SK-N-SH treated with all-trans-retinoic acid at 6 μM for 48 hours (cell line): ENCODE data around the gene DIP2C.
"Not testable (repeated sequence)": the region's sequence is repeated elsewhere in the genome, so short reads cannot be mapped to it uniquely, and the experiment has no call there.

Experiments used
- ATAC-seq: fragments of 200-7000 bp; cut with Tn5 transposase; 3 replicates; pipeline ENCODE4 v1.9.1; 2020; ENCODE audit warnings: mild to moderate bottlenecking, moderate library complexity
- ARNTL ChIP-seq: fragments of 450-650 bp; formaldehyde crosslinking; IDR thresholded peaks from 2 replicates; pipeline ENCODE4 v1.5.0; 2020; ENCODE audit warnings: low read depth, mild to moderate bottlenecking, moderate library complexity, borderline replicate concordance
- BACH2 ChIP-seq: fragments of 250-450 bp; sonication (Bioruptor Pico); IDR thresholded peaks from 2 replicates; pipeline ENCODE4 v1.9.0; 2021; ENCODE audit warnings: mild to moderate bottlenecking, borderline replicate concordance
- CSDC2 ChIP-seq: fragments of 250-450 bp; sonication (Bioruptor Pico); IDR thresholded peaks from 2 replicates; pipeline ENCODE4 v1.5.0; 2020; ENCODE audit warnings: mild to moderate bottlenecking, moderate library complexity
- ESRRG ChIP-seq: fragments of 250-450 bp; sonication (Bioruptor Pico); IDR thresholded peaks from 2 replicates; pipeline ENCODE4 v1.6.1; 2021; ENCODE audit warnings: mild to moderate bottlenecking
- GLIS3 ChIP-seq: fragments of 250-450 bp; sonication (Bioruptor Pico); IDR thresholded peaks from 2 replicates; pipeline ENCODE4 v1.5.0; 2020; ENCODE audit warnings: mild to moderate bottlenecking, moderate library complexity
- ISL1 ChIP-seq: fragments of 250-450 bp; sonication (Bioruptor Pico); IDR thresholded peaks from 2 replicates; pipeline ENCODE4 v2.1.2; 2022; ENCODE audit warnings: mild to moderate bottlenecking, moderate library complexity
- OSR1 ChIP-seq: fragments of 250-450 bp; sonication (Bioruptor Pico); IDR thresholded peaks from 2 replicates; pipeline ENCODE4 v1.8.0; 2022; ENCODE audit warnings: moderate library complexity, mild to moderate bottlenecking, inconsistent platforms
- PPARA ChIP-seq: fragments of 250-450 bp; sonication (Bioruptor Pico); IDR thresholded peaks from 2 replicates; pipeline ENCODE4 v1.5.0; 2020; ENCODE audit warnings: mild to moderate bottlenecking, borderline replicate concordance
- RARB ChIP-seq: fragments of 250-450 bp; sonication (Bioruptor Pico); IDR thresholded peaks from 2 replicates; pipeline ENCODE4 v1.8.0; 2021; ENCODE audit warnings: mild to moderate bottlenecking, moderate library complexity
- SNAI2 ChIP-seq: fragments of 250-450 bp; sonication (Bioruptor Pico); IDR thresholded peaks from 2 replicates; pipeline ENCODE4 v1.5.0; 2020; ENCODE audit warnings: mild to moderate bottlenecking, moderate library complexity
- TCF4 ChIP-seq: fragments of 250-450 bp; sonication (Bioruptor Pico); IDR thresholded peaks from 2 replicates; pipeline ENCODE4 v1.8.0; 2021; ENCODE audit warnings: mild to moderate bottlenecking, moderate library complexity, borderline replicate concordance
- TOX ChIP-seq: fragments of 250-450 bp; sonication (Bioruptor Pico); IDR thresholded peaks from 2 replicates; pipeline ENCODE4 v1.8.0; 2021; ENCODE audit warnings: mild to moderate bottlenecking, moderate library complexity, borderline replicate concordance
- ZC3H10 ChIP-seq: fragments of 250-450 bp; sonication (Bioruptor Pico); IDR thresholded peaks from 2 replicates; pipeline ENCODE4 v1.5.1; 2021; ENCODE audit warnings: mild to moderate bottlenecking, moderate library complexity
- ZFP30 ChIP-seq: fragments of 450-650 bp; formaldehyde crosslinking; IDR thresholded peaks from 2 replicates; pipeline ENCODE4 v1.5.0; 2022; ENCODE audit warnings: mild to moderate bottlenecking, moderate library complexity
- ZNF565 ChIP-seq: fragments of 450-650 bp; formaldehyde crosslinking; conservative IDR thresholded peaks from 2 replicates; pipeline ENCODE4 v1.5.0; 2020; ENCODE audit warnings: low read depth, mild to moderate bottlenecking, moderate library complexity
- ZNF70 ChIP-seq: fragments of 450-650 bp; formaldehyde crosslinking; IDR thresholded peaks from 2 replicates; pipeline ENCODE4 v1.5.0; 2020; ENCODE audit warnings: mild to moderate bottlenecking, moderate library complexity
- ZNF8 ChIP-seq: fragments of 450-650 bp; formaldehyde crosslinking; IDR thresholded peaks from 2 replicates; pipeline ENCODE4 v1.5.0; 2020; ENCODE audit warnings: mild to moderate bottlenecking, moderate library complexity
- TF ChIP-seq, protein P1 (sequence below): fragments of 250-450 bp; sonication (Bioruptor Pico); IDR thresholded peaks from 2 replicates; pipeline ENCODE4 v1.8.0; 2021; ENCODE audit warnings: low read depth, mild to moderate bottlenecking, moderate library complexity, borderline replicate concordance
- TF ChIP-seq, protein P2 (sequence below): fragments of 250-450 bp; sonication (Bioruptor Pico); IDR thresholded peaks from 2 replicates; pipeline ENCODE4 v1.5.1; 2021; ENCODE audit warnings: mild to moderate bottlenecking, moderate library complexity
- TF ChIP-seq, protein P3 (sequence below): fragments of 250-450 bp; sonication (Bioruptor Pico); IDR thresholded peaks from 2 replicates; pipeline ENCODE4 v1.8.0; 2020; ENCODE audit warnings: mild to moderate bottlenecking, moderate library complexity, borderline replicate concordance
- TF ChIP-seq, protein P4 (sequence below): fragments of 250-450 bp; sonication (Bioruptor Pico); IDR thresholded peaks from 2 replicates; pipeline ENCODE4 v1.5.0; 2020; ENCODE audit warnings: mild to moderate bottlenecking, moderate library complexity

The DIP2C gene

DNA sequence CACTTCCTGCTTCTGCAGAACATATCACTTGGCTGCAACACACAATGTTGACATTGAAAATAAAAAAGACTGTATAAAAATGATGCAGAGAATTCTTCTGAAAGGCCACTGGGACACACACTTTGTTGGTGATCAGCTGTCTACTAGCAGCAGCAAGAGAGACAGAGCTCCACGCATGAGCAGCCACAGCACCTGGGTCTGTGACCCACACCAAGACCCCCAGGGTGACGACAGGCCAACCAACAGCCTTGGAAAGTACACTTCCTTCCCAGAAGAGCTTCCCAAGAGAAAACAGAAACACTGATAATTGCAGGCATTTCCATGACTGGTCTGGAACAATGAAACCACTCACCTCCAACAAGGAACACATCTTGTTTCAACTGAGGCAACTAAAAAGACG is 239.0 kb downstream of the DIP2C start:
- TF ChIP-seq, protein P1, sequence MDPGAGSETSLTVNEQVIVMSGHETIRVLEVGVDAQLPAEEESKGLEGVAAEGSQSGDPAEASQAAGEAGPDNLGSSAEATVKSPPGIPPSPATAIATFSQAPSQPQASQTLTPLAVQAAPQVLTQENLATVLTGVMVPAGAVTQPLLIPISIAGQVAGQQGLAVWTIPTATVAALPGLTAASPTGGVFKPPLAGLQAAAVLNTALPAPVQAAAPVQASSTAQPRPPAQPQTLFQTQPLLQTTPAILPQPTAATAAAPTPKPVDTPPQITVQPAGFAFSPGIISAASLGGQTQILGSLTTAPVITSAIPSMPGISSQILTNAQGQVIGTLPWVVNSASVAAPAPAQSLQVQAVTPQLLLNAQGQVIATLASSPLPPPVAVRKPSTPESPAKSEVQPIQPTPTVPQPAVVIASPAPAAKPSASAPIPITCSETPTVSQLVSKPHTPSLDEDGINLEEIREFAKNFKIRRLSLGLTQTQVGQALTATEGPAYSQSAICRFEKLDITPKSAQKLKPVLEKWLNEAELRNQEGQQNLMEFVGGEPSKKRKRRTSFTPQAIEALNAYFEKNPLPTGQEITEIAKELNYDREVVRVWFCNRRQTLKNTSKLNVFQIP (CRISPR knock-in tag) = no peak
- TF ChIP-seq ZFP30 (CRISPR knock-in tag) (no peak), CSDC2 (no peak), ESRRG (no peak), ZNF70 (CRISPR knock-in tag) (no peak), GLIS3 (CRISPR knock-in tag) (no peak), ZNF565 (CRISPR knock-in tag) (no peak), OSR1 (CRISPR knock-in tag) (no peak), RARB (no peak), PPARA (CRISPR knock-in tag) (no peak), SNAI2 (CRISPR knock-in tag) (no peak), TOX (CRISPR knock-in tag) (no peak), BACH2 (no peak), ZC3H10 (CRISPR knock-in tag) (no peak), ARNTL (CRISPR knock-in tag) (no peak), TCF4 (CRISPR knock-in tag) (no peak)
- TF ChIP-seq, protein P2, sequence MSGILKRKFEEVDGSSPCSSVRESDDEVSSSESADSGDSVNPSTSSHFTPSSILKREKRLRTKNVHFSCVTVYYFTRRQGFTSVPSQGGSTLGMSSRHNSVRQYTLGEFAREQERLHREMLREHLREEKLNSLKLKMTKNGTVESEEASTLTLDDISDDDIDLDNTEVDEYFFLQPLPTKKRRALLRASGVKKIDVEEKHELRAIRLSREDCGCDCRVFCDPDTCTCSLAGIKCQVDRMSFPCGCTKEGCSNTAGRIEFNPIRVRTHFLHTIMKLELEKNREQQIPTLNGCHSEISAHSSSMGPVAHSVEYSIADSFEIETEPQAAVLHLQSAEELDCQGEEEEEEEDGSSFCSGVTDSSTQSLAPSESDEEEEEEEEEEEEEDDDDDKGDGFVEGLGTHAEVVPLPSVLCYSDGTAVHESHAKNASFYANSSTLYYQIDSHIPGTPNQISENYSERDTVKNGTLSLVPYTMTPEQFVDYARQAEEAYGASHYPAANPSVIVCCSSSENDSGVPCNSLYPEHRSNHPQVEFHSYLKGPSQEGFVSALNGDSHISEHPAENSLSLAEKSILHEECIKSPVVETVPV (CRISPR knock-in tag) = no peak
- TF ChIP-seq, protein P3, sequence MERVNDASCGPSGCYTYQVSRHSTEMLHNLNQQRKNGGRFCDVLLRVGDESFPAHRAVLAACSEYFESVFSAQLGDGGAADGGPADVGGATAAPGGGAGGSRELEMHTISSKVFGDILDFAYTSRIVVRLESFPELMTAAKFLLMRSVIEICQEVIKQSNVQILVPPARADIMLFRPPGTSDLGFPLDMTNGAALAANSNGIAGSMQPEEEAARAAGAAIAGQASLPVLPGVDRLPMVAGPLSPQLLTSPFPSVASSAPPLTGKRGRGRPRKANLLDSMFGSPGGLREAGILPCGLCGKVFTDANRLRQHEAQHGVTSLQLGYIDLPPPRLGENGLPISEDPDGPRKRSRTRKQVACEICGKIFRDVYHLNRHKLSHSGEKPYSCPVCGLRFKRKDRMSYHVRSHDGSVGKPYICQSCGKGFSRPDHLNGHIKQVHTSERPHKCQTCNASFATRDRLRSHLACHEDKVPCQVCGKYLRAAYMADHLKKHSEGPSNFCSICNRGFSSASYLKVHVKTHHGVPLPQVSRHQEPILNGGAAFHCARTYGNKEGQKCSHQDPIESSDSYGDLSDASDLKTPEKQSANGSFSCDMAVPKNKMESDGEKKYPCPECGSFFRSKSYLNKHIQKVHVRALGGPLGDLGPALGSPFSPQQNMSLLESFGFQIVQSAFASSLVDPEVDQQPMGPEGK (CRISPR knock-in tag) = no peak
- TF ChIP-seq, protein P4, sequence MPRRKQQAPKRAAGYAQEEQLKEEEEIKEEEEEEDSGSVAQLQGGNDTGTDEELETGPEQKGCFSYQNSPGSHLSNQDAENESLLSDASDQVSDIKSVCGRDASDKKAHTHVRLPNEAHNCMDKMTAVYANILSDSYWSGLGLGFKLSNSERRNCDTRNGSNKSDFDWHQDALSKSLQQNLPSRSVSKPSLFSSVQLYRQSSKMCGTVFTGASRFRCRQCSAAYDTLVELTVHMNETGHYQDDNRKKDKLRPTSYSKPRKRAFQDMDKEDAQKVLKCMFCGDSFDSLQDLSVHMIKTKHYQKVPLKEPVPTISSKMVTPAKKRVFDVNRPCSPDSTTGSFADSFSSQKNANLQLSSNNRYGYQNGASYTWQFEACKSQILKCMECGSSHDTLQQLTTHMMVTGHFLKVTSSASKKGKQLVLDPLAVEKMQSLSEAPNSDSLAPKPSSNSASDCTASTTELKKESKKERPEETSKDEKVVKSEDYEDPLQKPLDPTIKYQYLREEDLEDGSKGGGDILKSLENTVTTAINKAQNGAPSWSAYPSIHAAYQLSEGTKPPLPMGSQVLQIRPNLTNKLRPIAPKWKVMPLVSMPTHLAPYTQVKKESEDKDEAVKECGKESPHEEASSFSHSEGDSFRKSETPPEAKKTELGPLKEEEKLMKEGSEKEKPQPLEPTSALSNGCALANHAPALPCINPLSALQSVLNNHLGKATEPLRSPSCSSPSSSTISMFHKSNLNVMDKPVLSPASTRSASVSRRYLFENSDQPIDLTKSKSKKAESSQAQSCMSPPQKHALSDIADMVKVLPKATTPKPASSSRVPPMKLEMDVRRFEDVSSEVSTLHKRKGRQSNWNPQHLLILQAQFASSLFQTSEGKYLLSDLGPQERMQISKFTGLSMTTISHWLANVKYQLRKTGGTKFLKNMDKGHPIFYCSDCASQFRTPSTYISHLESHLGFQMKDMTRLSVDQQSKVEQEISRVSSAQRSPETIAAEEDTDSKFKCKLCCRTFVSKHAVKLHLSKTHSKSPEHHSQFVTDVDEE (CRISPR knock-in tag) = no peak
- no peak for ATAC-seq

DNA sequence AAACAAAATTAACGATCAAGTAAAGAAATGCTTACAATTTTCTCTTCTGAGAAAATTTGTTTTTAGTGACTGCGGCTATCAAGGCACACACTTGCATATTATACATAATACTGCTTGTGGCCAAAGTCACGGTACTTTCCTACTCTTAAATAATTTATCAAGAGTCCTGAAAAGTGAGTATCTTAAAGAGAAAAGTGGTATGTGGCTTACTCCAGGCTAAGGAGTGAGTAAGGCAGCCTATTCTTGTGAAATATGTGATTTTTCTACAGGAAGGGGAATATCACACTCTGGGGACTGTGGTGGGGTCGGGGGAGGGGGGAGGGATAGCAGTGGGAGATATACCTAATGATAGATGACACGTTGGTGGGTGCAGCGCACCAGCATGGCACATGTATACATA is 240.1 kb downstream of the DIP2C start:
- not testable (repeated sequence) for ATAC-seq

DNA sequence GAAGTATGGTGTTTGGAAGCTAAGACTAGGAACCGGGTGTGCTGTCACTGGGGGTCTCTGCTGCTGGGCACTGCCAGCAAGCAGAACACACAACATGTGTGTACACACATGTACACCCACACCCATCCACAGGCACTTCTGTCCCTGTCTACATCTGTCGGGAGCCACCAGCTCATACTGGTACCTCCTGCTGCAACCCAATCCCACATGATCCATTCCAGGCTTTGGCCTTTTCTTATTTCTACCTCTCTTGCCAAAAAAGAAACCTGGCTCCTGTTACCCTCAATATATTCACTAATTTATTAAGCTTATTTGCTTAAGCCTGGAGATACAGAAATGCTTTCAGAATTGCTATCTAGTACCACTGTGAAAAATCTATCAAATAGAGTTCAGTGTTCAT is 246.0 kb downstream of the DIP2C start:
- TF ChIP-seq ISL1 (peak; percentile 18; the same call in 1 of the 2 replicates), ARNTL (CRISPR knock-in tag) (no peak), ZNF70 (CRISPR knock-in tag) (no peak), RARB (no peak), ZNF8 (no peak)
- ATAC-seq = peak; percentile 85

DNA sequence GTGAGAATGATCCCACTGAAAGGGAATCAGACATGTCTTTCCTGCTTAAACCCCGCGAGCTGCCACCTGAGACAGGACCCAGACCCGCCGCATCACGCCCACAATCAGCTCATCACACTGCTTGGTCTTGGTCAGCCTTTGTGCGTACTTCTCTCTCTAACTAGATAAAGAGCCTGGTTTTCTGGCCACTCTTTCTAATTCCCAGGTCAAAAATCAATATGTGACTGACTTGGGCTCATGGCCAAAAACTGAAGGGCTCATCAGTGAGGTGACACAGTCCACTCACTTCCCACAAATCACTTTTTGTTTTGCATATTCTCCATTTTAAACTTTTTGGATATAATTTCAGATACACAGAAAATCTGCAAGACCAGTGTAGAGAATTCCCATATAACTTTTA is 247.3 kb downstream of the DIP2C start:
- no peak for ATAC-seq
- TF ChIP-seq, protein P4 (CRISPR knock-in tag) = no peak
- no peak for TF ChIP-seq ISL1
